ENCODE data around the gene RIC1.
"Not testable (repeated sequence)": the region's sequence is repeated elsewhere in the genome, so short reads cannot be mapped to it uniquely, and the experiment has no call there.

Gene RIC1

DNA sequence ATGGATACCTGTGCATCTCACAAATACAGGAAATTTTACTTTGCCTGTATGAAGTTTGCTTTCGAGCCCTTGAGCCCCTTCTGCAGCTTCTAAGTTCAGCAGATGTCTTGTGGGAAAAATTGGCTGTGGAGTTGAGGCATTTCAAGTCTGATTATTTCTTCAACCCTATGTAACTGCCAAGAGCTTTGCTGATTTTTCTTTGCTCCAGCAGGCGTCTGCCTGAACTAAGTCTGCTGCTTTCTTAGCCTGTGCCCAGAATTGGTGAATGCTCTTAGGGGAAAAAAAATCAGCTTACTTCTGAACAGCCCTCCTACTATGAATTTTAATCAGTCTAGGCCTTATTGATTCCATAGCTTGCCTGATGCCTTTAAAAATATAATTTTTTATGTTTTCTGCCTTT lies 41.2 kb downstream of the RIC1 start:
- TF ChIP-seq, protein P1, sequence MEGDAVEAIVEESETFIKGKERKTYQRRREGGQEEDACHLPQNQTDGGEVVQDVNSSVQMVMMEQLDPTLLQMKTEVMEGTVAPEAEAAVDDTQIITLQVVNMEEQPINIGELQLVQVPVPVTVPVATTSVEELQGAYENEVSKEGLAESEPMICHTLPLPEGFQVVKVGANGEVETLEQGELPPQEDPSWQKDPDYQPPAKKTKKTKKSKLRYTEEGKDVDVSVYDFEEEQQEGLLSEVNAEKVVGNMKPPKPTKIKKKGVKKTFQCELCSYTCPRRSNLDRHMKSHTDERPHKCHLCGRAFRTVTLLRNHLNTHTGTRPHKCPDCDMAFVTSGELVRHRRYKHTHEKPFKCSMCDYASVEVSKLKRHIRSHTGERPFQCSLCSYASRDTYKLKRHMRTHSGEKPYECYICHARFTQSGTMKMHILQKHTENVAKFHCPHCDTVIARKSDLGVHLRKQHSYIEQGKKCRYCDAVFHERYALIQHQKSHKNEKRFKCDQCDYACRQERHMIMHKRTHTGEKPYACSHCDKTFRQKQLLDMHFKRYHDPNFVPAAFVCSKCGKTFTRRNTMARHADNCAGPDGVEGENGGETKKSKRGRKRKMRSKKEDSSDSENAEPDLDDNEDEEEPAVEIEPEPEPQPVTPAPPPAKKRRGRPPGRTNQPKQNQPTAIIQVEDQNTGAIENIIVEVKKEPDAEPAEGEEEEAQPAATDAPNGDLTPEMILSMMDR (IDR thresholded peaks at IDR 0.05; ENCODE audit: extremely low read depth, missing control alignments): no peak
- no peak for DNase-seq (ENCODE audit: low spot score)

DNA sequence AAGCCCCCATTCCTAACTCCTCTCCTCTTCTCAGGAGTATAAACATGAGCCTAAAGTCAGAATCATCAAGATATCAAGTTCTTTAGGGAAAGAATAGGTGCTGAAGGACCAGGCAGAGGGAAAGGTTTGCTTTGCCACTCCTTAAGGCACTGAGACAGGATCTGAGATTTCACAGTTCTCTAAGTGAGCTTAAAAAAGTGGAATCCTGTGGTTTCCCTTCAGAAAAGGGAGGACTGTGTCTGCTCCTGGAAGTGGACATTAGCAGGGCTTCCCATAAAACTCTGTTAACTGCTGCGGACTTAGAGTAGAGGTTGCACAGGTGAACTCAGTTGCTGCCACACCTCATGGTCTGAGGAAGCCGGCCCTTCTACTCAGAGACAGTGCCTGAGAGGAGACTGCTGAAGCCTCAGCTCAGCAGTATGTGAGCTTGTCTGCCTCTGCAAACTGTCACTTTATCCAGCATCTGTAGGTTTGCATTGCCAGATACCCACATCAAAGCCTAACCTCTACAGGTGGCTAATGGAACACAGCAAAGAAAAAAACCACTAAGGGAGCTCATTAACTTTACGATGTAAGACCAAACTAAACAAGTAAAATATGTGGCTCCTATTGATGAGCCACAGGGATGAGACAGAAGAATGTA lies 42.9 kb downstream of the RIC1 start:
- TF ChIP-seq, protein P1 (IDR thresholded peaks at IDR 0.05; ENCODE audit: extremely low read depth, missing control alignments): no peak
- DNase-seq (ENCODE audit: low spot score): no peak

DNA sequence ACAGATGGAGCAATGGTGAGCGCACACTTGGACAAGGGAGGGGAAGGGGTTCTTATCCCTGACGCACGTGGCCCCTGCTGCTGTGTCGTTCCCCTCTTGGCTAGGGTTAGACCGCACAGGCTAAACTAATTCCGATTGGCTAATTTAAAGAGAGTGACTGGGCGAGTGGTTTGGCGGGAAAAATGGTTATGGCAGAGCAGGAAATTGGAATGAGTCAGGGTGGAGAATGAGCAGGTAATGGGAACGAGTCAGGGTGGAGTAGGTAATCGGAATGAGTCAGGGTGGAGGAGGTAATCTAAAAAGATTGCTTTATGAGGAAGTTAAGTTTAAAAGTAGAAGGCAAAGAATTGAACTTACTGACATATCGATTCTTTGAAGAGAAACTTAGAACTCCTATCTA lies 46.1 kb downstream of the RIC1 start:
- not testable (repeated sequence) for DNase-seq (ENCODE audit: low spot score)

- not testable (repeated sequence) for DNase-seq (ENCODE audit: low spot score)
Measured at GRCh38 chr9:5683591-5683990, 54.7 kb downstream of the RIC1 start.

DNA sequence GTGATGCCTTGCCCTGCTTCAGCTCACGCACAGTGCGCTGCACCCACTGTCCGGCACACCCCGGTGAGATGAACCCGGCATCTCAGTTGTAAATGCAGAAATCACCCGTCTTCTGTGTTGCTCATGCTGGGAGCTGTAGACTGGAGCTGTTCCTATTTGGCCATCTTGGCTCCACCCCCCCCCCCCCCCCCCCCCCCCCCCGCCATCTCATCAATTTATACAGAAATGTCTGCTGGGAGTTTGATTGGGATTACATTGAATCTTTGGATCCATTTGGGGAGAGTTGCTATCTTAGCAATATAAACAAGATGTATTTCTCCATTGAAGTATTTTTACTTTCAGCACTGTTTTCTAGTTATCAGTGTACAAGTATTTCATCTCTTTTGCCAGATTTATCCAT lies 55.2 kb downstream of the RIC1 start:
- no peak for DNase-seq (ENCODE audit: low spot score)
- TF ChIP-seq, protein P1 (IDR thresholded peaks at IDR 0.05; ENCODE audit: extremely low read depth, missing control alignments): no peak

GRCh38 chr9:5688109-5688508 lies 59.2 kb downstream of the RIC1 start:
- TF ChIP-seq, protein P1 (IDR thresholded peaks at IDR 0.05; ENCODE audit: extremely low read depth, missing control alignments): no peak
- no peak for DNase-seq (ENCODE audit: low spot score)

GRCh38 chr9:5690278-5690677 lies 61.4 kb downstream of the RIC1 start:
- TF ChIP-seq, protein P1 (IDR thresholded peaks at IDR 0.05; ENCODE audit: extremely low read depth, missing control alignments): no peak
- no peak for DNase-seq (ENCODE audit: low spot score)

- no peak for DNase-seq (ENCODE audit: low spot score)
- TF ChIP-seq, protein P1 (IDR thresholded peaks at IDR 0.05; ENCODE audit: extremely low read depth, missing control alignments): no peak
Measured at GRCh38 chr9:5695860-5696259, 67.0 kb downstream of the RIC1 start.

All from GM20000 (cell line).